ENCODE results near the gene SIRT2.

The SIRT2 gene

GRCh38 chr19:38838986-38839761 lies 60.2 kb downstream of the SIRT2 start:
- no peak for TF ChIP-seq CTCF (IDR thresholded peaks at IDR 0.05; ENCODE audit: extremely low read depth, missing control alignments)
- DNase-seq (ENCODE audit: low spot score): no peak

GRCh38 chr19:38838208-38838985 lies 61.0 kb downstream of the SIRT2 start:
- TF ChIP-seq CTCF (IDR thresholded peaks at IDR 0.05; ENCODE audit: extremely low read depth, missing control alignments): no peak
- DNase-seq (ENCODE audit: low spot score): no peak

- DNase-seq (ENCODE audit: low spot score): no peak
- TF ChIP-seq CTCF (IDR thresholded peaks at IDR 0.05; ENCODE audit: extremely low read depth, missing control alignments): no peak
Measured at GRCh38 chr19:38837656-38838121, 61.7 kb downstream of the SIRT2 start.

- no peak for TF ChIP-seq CTCF (IDR thresholded peaks at IDR 0.05; ENCODE audit: extremely low read depth, missing control alignments)
- no peak for DNase-seq (ENCODE audit: low spot score)
Measured at GRCh38 chr19:38836983-38837626, 62.3 kb downstream of the SIRT2 start.

- DNase-seq (ENCODE audit: low spot score): no peak
- no peak for TF ChIP-seq CTCF (IDR thresholded peaks at IDR 0.05; ENCODE audit: extremely low read depth, missing control alignments)
Measured at GRCh38 chr19:38836159-38836982, 63.0 kb downstream of the SIRT2 start.

- no peak for TF ChIP-seq CTCF (IDR thresholded peaks at IDR 0.05; ENCODE audit: extremely low read depth, missing control alignments)
- DNase-seq (ENCODE audit: low spot score): no peak
Measured at GRCh38 chr19:38834590-38834989, 64.8 kb downstream of the SIRT2 start.

Measured in GM20000 (cell line).